Myocyte (in vitro differentiated cells): Measurements from ENCODE around the gene MAP1B. TPM values are rescaled to one million over a fixed set of nuclear protein-coding genes. Genes with fewer than 3 reads are reported as not detected.
"Not testable (repeated sequence)": the region's sequence is repeated elsewhere in the genome, so short reads cannot be mapped to it uniquely, and the experiment has no call there.

Experiments used
- DNase-seq: peaks from one replicate; pipeline ENCODE4 v3.0.0-alpha.2; 2012; ENCODE audit warnings: low read depth
- total RNA-seq: library from RNA; depleted of rRNA; stranded (reverse); fragments of >200 nt; gene quantifications from 2 replicates; pipeline ENCODE4 v1.2.3, GENCODE V29; 2014

Gene MAP1B
- total RNA-seq, 1 donor from 2014 or later = 113 TPM

- no peak for DNase-seq
These were observed 53.1 kb downstream of the MAP1B start for GRCh38 chr5:72160329-72160728.

DNA sequence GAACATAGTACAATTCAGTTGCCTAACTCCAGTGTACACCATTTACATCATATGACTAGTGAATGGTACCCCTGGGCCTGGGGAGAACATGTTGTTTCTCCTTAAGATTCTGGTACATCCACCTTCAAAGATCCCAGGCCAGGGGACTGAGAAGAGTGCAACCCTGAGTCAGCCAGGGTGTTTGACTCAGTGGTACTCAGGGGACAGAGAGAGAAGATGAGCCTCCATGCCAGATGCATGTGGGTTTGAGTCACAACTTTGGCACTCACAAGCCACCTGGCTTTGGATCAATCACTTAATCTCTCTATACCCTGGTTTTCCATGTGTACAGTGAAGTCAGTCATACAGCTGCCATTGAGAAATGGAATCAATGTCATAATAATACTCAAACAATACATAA, 53.7 kb downstream of the MAP1B start:
- DNase-seq = no peak

GRCh38 chr5:72161951-72162350, 54.7 kb downstream of the MAP1B start:
- DNase-seq = no peak

- no peak for DNase-seq
These were observed 56.2 kb downstream of the MAP1B start for GRCh38 chr5:72163349-72163983.

DNA sequence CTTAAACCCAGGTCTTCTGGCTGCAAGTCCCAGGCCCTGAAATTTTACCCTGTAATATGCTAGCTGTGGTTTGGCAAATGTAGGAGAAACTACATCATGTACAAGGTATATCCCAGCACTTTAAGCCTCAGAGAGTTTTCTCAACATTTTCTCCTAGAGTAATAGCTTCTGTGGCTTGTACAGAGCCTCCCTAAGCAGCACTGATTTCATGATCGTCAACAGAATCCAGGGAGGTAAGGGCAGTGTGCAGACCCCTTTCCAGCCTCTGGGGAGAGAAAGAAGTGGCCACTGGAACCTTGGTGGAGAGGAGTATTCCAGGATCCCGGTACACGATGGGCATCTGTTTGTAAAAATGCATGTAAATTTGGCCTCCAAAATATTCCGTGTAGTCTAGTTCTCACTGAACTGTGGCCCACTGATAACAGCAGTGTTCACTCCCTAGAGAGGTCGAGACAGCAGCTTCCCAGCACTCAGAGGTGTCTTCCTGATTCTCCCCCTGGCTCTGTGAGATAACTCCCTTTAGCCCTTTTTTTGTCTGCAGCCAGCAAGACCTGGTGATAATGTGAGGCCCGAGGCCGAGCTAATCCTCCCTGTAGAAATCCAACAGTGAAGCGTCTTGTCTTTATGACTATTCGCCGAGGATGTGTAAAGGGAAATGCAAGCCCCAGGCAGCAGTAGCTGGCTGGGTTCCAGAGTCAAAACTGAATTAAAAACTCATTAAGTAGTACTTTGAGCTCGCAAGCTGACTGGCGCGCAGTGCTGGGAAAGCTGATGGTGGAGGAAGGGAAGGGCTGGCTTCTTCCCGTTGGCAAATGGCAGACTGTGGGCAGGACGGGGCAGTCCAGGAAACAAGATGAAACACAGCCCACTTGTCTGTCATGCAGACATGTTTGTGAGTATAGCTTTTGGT, 59.0 kb downstream of the MAP1B start:
- no peak for DNase-seq

GRCh38 chr5:72167257-72167656, 60.0 kb downstream of the MAP1B start:
- no peak for DNase-seq

- DNase-seq = no peak
These were observed 60.5 kb downstream of the MAP1B start for GRCh38 chr5:72167804-72168203.

DNA sequence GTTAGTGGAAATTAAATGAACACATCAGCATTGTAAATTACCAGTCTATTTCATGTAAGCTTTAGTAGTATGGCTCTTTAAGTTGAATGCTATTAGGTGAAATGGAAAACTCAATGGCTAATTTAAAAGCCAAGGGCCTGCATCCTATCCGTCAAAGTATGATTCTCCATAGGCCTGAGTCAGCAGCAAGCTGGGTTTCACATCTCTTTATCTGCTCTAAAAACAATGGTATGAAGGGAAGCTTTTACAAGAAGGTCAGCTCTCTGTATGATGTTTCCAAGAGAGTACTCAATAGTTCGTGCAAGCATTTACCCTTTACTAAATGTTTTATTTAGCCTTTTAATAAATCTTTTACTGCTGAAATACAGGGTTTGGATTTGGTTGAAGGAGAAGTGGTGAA, 62.8 kb downstream of the MAP1B start:
- no peak for DNase-seq

GRCh38 chr5:72171181-72171580, 63.9 kb downstream of the MAP1B start:
- DNase-seq = not testable (repeated sequence)

- DNase-seq = no peak
These were observed 64.4 kb downstream of the MAP1B start for GRCh38 chr5:72171667-72172066.

DNA sequence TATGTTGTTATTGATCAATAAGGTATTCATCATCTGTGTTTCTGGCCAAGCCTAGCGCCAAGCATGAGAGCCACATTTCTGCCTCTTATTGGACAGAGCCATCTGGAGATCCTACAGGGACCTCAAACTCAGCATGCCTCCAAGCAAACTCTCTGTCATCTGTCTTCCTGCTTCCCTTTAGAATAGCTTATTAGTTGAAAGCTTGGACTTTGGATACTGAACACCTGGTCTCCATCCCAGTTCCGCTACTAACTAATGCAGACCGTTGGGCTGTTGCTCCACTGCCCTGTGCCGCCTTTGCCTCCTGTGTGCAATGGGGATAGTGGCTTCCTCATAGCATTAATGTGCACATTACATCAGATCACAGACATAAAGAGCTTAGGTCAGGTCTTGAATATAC, 65.5 kb downstream of the MAP1B start:
- no peak for DNase-seq

GRCh38 chr5:72177538-72177937, 70.3 kb downstream of the MAP1B start:
- no peak for DNase-seq

- DNase-seq = peak; percentile 90
These were observed 71.9 kb downstream of the MAP1B start for GRCh38 chr5:72179028-72179815.

DNA sequence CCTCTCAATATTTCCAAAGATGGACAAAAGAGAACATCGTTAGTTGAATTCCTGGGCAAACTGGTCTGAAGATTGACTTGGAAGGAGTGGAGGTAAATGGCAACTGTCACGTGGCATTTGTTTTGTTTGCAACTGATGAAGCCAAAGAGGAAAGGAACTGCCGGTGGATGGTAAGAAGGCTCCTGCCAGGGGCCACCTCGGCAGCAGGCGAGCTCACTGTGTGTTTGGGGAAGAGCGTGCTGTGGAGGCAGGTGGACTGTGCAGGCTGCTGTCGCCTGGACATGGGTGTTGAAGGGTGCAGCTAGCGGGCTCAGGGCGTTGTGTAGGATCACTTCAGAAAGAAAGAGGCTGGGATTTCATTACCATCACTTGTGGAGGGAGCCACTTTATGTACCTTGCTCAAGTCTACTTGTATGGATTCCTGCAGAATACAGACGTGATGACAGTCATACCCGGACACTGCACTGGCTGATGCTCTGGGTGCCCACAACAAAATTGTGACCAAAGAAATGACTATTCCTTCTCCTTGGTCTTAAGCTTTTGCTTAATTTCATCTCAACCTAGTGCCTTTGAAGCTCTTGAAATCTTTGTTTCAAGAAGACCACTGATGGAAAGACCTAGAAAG, 72.7 kb downstream of the MAP1B start:
- no peak for DNase-seq

DNA sequence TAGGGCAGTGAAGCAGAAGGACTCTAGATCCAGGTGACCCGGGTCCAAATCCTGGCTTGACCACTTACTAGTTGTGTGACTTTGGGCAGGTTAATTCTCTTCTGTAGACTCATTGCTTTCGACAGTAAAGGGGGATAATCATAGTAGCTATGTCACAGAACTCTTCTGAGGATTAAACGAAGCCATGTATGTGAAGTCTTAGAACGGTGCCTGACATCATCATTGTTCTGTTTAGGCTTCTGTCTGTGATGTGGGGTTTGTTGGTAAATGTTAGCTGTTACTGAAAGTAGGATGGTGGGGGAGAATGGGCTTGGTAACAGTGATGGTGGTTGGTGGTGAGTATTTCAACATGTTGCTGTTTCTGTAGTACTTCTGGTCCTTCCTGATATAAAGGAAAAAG, 73.7 kb downstream of the MAP1B start:
- DNase-seq = no peak

DNA sequence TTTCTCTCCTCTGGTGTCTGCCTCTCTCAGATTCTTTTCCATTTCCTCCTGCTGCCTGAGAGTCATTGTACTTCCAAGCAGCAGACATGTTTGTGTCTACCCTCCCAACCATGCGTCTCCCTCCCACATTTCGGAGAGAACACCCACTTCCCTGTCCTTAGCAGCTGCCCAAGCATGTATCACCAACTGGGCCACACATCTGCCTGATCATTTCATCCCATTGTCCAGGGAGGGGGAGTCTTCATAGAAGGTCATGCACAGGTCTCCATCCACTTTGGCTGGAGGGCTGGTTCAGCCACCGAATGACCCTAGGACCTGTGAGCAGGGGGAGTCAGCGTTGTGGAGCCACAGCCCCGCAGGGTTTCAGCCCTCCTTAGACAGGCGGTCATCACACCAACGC, 75.4 kb downstream of the MAP1B start:
- DNase-seq = no peak

- no peak for DNase-seq
These were observed 75.8 kb downstream of the MAP1B start for GRCh38 chr5:72183101-72183520.

GRCh38 chr5:72184408-72184807, 77.1 kb downstream of the MAP1B start:
- DNase-seq = no peak

- DNase-seq = no peak
These were observed 78.4 kb downstream of the MAP1B start for GRCh38 chr5:72185496-72186329.

GRCh38 chr5:72187388-72188075, 80.3 kb downstream of the MAP1B start:
- no peak for DNase-seq
